Omental fat pad (tissue), 4 donors: Measurements from ENCODE around the gene TBC1D10A. TPM values are rescaled to one million over a fixed set of nuclear protein-coding genes. Genes with fewer than 3 reads are reported as not detected.

ENCODE experiments used
- ATAC-seq: fragments of 150-250 bp; one replicate; pipeline ENCODE4 v1.9.1; 2016; ENCODE audit warnings: mild to moderate bottlenecking, moderate library complexity; ENCODE audit not compliant: low FRiP score
- DNase-seq: peaks from one replicate; pipeline ENCODE4 v3.0.0-alpha.2; 2019; ENCODE audit warnings: low spot score
- CTCF ChIP-seq, 3 donors: fragments of 450-650 bp; IDR thresholded peaks; one replicate each; pipeline ENCODE4 v1.5.1; 2016 to 2017; ENCODE audit warnings: antibody characterized with exemption in 3 of 3, mild to moderate bottlenecking in 3 of 3, moderate library complexity in 2 of 3
- total RNA-seq, 4 donors: library from RNA; depleted of rRNA; stranded (reverse); fragments of >200 nt; gene quantifications; one replicate each; pipeline ENCODE4 v1.1.0, GENCODE V29; 2016

TBC1D10A gene
- 10 to 100 TPM; 17.5 to 42.1 (median 26.0) TPM for total RNA-seq

- TF ChIP-seq CTCF (IDR thresholded peaks at IDR 0.05) = no peak
- ATAC-seq = peak; percentile 87
- DNase-seq = peak; percentile 64
Observed at GRCh38 chr22:30326706-30327362, at the start of gene TBC1D10A. TBC1D10A (minus strand) TSS chr22:30326941; CDS start chr22:30326881, 60 bp downstream.

GRCh38 chr22:30375312-30375849 lies 48.6 kb upstream of the TBC1D10A start:
- no peak for DNase-seq
- ATAC-seq = no peak
- no peak for TF ChIP-seq CTCF (IDR thresholded peaks at IDR 0.05)

DNA sequence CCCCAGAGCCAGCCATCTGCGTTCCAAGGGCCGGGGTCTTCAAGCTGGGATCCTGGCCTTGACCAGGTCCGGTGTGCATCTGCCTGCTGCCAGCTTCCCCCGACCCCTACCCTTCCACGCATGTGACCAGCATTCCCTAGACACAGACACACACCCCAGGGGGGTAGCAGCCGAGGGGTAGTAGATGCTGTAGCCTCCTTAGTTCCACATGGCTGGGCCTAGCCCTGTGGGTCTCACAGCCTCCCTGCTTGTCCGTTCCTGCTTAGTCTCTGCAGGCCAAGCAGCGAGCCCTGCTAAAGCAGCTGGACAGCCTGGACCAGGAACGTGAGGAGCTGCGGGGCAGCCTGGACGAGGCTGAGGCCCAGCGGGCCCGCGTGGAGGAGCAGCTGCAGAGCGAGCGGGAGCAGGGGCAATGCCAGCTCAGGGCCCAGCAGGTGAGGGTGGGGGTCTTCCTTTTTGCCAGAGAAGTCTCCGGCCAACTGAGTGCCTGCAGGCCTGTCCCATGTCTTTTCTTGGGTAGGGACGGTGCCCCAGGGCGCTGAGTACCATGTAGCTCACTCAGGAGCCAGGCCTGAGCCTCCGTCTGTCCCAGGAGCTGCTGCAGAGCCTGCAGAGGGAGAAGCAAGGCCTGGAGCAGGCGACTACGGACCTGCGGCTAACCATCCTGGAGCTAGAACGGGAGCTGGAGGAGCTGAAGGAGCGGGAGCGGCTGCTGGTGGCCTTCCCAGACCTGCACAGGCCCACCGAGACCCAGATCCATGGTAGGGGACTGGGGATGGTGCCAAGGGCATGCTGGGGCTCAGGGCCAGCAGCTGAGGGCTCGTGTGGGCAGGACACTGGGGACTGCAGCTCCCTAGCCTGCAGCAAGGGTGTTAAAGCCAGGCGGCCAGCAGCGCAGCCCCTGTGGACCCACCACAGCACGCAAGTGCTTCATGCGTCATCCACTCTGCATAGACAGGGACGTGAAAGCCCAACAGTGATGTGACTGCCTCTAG lies 46.9 kb upstream of the TBC1D10A start:
- ATAC-seq (no peak), DNase-seq (no peak)
- no peak for TF ChIP-seq CTCF (IDR thresholded peaks at IDR 0.05)

DNA sequence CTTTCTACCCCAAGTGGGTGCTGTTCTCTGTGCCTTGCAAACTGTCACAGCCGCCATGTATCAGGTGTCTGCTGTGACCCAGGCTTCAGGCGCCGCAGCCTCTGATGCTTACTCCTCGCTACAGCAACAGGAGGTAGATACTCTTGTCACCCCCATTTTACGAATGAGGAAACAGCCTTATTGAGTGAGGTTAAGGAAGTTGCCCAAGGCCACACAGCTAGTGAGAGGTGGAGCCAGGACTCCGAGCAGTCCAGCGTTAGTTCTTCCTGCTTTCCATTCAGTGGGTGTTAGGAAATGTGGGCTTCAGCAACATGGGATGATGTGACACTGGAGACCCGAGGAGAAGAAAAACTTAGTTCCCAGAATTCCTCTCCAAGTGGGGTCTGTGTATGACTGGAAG lies 46.2 kb upstream of the TBC1D10A start:
- DNase-seq = no peak
- no peak for ATAC-seq
- no peak for TF ChIP-seq CTCF (IDR thresholded peaks at IDR 0.05)

DNA sequence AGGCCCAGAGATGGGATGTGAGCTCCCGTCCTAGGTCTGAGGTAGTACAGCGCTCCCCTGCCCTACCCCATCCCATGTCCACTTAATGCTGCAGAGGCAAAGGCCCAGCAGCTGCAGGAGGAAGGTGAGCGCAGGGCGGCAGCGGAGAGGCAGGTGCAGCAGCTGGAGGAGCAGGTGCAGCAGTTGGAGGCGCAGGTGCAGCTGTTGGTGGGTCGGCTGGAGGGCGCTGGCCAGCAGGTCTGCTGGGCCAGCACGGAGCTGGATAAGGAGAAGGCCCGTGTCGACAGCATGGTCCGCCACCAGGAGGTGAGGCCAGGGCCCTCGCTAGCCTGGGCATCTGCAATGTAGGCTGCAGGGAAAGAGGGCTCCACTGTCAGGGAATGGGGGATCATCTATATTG lies 45.2 kb upstream of the TBC1D10A start:
- no peak for ATAC-seq
- no peak for TF ChIP-seq CTCF (IDR thresholded peaks at IDR 0.05)
- DNase-seq = no peak

DNA sequence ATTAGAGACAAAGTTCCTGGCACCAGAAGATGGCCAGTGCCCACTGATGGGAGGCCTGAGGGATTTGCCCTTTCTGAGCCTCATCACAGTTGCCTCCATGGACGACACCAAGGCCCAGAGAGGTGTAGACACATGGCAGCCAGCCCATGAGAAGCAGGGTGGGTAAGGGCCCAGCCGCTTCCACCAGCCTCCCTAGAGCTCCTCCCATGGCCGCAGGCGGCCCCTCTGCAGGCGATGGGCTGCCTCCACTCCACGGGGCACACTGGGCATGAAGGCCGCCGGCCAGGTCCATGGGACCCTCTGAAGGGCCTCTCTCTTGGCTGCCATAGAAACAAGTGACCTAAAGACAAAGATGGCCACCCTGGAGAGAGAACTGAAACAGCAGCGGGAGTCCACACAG lies 44.6 kb upstream of the TBC1D10A start:
- TF ChIP-seq CTCF (IDR thresholded peaks at IDR 0.05) = no peak
- no peak for DNase-seq
- ATAC-seq = no peak
